Measurements from ENCODE around the gene CEP295NL. TPM values are rescaled to one million over a fixed set of nuclear protein-coding genes. Genes with fewer than 3 reads are reported as not detected.
"Not testable (repeated sequence)": the region's sequence is repeated elsewhere in the genome, so short reads cannot be mapped to it uniquely, and the experiment has no call there.

The CEP295NL gene, protein sequence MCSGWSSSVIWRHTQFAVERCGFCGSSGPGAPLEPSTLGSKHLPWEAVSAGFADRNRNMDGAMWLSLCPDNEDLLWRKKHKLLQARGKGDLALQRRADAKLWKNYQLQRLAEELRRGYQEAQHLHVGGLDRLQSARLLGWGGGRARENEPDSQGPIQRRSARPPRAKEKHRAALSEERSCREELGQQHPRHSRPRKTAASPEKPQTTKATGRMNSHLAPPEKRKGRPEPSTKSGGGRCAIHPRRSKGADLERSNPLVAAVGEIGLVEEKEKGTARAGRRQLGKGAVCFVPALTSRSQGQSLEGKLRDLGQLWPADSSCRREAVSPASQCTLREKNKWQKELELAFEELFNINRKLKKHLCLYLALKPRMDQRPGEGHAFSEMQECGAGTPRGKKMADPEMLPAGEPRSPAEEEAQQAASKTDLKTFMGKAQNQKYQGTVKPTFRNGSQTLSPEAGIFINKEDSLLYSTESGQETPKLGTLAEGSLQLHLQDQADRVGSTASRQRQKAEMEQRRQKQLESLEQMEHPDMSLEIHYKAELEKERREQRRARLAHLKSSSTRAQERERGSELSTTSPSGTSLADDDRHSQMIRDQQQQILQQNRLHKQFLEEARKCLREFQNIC
- 0.79 TPM for polyA plus RNA-seq (ENCODE audit: insufficient read length)

DNA sequence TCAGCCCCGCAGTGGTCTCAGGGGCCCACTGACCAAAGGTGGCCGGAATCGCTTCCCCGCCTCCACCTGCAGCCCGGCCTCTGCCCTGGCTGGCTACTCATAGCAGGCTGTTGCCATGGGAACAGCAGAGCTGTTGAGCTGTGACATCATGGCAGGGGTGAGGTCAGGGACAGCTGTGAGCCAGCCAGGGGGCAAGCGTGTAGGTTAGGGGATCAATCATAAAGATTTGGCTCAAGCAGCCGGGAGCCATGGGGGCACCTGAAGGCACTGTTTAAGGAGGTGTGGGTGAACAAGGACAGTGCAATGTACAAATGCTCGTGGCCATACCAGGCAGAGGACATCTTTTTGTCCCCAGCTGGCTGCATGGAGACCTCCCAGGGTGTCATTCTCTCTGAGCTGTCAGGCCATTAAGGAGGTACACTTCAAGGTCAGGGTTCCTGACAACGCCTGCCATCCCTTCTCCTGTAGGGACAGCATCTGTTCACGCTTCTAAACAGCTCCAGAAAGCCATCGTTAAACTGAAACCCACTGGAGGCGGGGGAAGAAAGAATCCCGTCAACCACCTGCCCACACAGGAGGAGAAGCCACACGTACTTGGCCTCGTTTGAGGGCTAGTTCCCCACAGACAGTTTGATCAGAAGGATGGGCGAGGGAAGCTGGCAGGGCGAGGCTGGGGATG, at the start of gene CEP295NL:
TSS of gene CEP295NL (minus strand) at position 101 of the 679 bp plus-strand sequence. CDS start 1,373 bp downstream, outside the sequence.
- no peak for DNase-seq

DNA sequence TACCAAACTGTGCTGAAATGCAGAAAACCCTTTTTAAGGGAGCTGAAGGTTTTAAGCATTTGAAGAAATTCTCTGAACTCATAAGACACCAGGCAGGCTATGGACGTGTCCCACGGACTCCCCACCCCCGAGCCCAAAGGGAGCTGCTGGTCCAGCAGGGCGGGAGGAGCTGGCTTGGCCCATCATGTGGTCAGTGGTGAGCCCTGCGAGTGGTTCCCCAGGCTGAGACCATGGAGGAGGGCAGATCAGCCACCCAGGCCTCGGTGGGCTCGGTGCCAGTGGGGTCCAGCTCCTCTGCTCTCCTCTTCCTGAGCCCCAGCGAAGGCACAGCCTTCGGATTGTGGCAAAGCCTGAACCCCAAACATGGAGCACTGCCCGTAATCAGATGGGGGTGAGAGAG, 49.7 kb upstream of the CEP295NL start:
- DNase-seq, result no peak

DNA sequence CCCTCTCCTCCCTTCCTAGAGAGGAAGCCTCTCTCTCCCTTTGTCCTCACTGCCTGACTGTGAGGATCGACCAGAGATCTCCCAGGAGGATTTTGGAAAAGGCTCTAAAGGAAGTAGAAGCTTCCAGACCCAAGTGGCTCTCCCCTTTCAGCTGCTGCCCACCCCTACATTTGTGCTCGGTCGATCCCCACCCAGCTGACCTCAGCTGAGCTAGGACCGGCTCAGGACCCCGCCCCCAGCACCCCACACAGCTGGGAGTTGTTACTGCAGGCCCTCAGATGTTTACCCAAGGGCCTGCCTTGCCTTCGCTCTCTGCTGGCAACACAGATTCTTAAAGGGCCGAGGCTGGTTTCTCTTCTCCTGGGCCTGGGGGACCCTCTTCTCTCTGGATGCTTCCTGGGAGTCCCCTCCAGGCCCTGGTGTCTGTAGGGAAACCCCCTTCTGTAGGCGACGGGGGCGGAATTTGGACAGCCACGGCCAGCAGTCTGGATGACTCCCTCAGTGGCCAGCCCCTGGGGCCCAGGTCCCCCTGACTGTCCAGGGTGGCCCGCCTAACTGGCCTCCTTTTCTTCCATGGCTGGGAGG, 49.1 kb upstream of the CEP295NL start:
- DNase-seq, result no peak

DNA sequence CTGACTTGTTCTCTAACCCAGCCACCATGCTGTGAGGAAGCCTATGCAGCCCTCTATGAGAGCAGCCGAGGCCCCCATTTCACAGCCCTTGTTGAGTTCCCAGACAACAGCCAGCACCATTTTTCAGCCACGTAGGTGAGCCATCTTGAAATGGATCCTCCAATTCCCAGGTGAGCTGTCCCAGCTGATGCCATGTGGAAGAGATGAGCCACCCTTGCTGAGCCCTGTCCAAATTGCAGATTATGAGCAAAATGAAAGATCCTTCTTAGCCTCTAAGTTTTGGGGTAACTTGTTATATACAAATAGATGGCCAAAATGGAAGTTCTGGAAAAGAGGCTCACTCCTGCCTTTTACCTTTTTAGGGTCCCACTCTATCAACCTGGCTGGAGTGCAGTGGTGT, 47.9 kb upstream of the CEP295NL start:
- DNase-seq, result no peak

DNA sequence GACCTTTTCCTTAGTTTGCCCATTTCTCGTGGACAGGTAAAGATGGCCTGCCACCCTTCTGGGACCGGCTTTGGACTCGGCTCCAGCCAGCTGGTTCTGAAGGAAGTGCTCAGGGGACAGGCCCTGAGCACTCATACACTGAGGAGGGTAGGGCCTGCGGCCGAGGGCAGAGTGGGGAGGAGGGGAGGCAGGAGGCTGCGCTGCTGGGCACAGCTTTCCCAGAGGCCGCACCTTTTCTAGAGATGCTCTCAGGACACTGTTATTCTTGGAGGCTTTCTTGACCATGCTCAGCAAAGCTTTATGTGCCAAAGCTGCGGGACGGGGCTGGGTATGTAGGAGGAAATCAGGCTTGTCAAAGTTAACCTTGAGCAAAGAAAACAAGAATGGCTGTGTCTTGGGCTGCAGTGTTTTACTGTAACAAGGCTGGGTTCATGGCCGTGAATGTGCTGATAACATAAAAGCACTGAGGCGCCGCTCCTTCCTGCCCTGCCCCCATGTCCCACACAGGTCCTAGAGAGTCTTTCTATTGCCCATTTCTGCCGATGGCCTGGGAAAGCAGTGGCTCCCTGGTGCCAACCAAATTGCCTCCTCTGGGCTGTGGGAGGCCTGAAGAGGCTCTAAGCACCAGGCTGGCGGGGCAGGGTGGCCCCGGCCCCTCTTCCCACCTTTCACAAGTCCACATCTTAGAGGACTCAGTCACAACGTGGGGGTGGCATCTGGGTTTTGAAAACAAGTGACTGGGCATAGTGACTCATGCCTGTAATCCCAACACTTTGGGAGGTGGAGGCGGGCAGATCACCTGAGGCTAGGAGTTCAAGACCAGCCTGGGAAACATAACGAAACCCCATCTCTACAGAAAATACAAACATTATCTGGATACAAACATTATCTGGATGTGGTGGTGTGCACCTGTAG, 44.5 kb upstream of the CEP295NL start:
- DNase-seq, result no peak

DNA sequence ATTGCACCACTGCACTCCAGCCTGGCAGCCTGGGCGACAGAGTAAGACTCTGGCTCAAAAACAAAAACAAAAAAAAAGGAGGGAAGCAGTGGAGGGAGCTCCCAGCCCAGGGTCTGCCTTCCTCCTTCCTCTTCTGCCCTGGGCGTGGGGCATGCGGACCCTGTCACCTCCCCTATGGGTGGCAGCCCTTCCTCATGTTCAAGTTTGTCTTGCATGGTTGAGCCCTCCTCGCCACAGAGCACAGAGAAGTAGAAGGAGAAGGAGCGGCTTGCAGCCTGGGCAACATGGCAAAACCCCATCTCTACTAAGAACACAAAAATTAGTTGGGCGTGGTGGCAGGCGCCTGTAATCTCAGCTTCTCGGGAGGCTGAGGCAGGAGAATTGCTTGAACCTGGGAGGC, 43.6 kb upstream of the CEP295NL start:
- DNase-seq, result no peak

DNA sequence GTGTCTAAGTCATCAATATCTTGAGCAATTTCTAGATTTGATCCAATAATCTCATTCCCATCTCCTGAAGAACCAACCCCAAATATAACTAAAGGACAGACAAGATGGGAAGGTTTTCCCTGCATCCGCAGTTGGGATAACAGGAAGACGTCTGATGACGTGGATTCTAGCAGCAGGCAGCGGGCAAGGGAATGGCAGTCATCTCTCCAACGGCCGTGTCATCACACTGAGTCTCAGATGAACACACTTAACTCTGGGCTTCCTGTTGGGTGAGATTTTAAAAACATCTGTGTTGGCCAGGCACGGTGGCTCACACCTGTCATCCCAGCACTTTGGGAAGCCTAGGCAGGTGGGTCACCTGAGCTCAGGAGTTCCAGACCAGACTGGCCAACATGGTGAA, 43.1 kb upstream of the CEP295NL start:
- no peak for DNase-seq

DNA sequence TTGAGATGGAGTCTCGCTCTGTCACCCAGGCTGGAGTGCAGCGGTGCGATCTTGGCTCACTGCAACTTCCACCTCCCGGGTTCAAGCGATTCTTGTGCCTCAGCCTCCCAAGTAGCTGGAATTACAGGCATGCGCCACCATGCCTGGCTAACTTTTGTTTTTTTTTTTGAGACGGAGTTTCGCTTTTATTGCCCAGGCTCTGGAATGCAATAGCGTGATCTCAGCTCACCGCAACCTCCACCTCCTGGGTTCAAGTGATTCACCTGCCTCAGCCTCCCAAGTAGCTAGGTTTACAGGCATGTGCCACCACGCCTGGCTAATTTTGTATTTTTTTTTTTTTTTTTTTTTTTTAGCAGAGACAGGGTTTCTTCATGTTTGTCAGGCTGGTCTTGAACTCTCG, 42.5 kb upstream of the CEP295NL start:
- DNase-seq, result not testable (repeated sequence)

DNA sequence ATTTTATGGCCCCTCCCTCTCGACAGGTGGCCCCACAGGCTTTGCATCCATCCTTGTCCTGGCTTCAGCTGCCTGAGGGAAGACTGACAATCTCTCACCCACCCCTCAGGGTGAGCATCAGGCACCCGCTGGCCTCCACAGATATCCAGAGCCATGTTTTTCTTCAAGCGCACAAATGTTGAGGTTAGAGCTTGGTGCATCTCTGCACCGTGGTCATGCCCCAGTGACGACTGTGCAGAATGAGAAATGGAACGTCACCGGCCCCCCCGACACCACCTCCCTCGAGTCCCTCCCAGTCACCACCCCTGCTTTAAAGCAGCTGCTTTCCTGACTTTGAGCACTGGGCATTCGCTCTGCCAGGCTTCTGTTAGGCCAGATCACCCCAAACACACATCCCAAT, 42.0 kb upstream of the CEP295NL start:
- no peak for DNase-seq

DNA sequence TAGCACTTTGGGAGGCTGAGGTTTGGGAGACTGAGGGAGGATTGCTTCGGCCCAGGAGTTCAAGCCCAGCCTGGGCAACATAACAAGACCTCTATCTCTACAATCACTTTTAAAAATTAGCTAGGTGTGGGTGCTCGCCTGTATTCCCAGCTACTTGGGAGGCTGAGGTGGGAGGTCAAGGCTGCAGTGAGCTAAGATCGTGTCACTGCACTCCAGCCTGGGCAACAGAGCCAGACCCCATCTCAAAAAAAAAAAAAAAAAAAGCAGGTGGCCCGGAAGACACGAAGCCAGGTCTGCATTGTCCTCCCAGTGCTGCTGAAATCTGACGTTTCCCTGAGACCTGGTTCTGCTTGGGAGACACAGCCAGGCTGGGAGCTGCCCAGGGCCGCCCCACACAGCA, 41.0 kb upstream of the CEP295NL start:
- DNase-seq, result no peak

DNA sequence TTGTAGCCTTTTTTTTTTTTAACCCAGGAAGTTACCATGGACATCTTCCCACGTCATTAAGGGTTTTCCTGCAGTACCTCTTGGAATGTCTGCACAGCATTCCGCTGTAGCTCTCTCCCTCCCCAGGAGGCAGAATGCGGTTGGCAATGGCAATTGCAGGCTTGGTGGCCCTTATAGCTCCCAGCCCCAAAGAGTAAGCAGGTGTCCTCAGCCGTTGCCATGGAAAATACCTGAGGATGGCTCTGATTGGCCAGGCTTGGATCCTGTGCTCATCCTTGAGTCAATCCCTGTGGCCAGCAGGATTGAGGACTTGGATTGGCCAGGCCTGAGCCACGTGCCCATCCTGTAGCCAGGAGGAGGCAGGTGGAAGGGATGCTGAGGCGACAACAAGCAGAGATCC, 37.7 kb upstream of the CEP295NL start:
- DNase-seq, result no peak

DNA sequence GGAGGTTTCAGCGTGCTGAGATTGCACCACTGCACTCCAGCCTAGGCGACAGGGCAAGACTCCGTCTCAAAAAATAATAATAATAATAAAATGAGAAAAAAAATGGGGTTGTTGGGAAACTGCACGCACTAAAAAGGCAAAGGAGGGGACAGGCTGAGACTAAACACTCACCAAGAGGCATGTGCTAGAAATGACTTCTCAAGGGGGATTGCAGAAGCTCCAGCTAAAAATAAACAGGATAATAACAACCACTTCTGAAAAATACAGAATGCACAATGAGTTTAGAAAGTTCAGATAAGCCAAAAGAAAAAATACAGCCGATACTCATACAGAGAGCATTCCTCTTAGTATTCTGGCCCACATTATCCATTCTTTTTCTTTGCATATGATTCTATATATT, 37.3 kb upstream of the CEP295NL start:
- DNase-seq, result no peak

DNA sequence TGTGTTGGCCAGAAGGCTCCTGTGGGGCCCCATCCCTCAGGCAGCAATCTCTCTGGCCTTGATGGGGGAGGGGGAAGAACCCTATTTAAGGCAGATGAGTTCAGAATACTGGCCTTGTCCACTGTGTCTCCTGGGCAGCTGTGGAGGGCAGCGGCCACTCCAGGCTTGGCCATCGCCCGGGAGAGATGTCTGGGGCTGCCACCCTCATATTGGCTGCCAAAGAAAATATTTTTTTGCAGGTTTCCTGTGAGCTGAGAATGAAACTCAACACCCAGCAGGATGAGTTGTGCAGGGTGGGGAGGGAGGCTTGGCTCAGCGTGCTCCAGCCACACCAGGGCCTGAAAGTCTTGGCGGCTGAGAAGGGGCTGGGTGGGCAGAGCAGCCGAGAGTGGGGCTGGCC, 36.6 kb upstream of the CEP295NL start:
- DNase-seq, result no peak

DNA sequence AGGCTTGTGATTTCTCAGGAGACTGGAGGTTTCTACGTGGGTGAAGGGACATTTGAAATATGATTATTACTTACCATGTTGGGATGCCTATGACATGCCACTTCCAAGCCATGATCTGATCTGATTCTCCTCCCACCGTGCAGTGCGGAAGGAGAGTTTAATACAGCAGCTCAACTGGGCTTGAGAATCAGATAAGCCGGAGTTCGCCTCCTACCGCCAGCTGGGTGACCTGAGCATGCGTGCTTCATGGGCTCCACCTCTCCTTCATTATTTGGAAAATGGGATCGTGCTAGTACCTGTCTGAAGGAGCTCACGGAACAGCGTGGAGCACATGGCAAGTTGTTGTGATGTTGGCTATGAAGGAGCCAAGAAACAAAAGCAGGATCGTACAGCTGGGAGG, 34.6 kb upstream of the CEP295NL start:
- DNase-seq, result no peak

DNA sequence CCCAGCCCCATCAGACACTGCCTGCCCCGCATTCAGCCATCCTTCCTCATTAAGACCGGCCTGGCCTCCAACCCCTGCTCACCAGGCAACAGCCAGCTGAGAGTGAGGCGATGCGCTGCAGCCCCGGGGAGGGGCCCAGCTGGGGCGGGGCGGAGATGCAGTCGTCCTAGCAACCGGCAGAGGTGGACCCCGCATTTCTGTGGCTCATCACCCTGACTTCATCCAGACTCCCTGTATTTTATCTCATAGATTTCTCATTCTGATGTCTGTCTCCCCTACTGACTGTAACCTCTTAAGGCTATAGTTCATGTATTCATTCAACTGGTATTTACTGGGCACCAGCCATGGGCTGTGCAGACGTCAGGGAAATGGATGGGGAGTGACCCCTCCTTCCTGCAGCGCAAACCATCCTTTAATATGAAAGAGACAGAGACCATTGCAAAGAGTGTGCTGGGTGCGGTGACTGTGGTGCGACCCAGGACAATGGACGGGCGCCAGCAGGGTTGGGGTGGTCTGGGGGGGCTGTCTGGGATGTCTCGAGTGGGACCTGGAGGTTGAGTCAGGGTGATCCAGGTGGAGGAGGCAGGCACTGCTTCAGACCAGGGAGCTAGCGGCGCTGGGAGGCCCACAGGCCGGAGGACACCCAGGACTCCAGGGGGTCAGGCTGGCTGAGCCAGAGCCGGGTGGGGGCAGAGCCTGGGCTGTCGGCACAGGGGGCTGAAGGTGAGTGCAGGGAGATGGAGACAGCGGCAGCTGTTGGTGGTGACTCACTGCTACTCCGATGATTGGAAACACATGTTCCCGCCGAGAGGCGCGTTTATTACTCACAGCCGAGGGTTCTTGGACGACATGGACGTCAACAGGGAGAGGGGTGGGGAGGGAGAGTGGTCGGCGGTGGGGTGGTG, 32.7 kb upstream of the CEP295NL start:
- peak; percentile 84 for DNase-seq

DNA sequence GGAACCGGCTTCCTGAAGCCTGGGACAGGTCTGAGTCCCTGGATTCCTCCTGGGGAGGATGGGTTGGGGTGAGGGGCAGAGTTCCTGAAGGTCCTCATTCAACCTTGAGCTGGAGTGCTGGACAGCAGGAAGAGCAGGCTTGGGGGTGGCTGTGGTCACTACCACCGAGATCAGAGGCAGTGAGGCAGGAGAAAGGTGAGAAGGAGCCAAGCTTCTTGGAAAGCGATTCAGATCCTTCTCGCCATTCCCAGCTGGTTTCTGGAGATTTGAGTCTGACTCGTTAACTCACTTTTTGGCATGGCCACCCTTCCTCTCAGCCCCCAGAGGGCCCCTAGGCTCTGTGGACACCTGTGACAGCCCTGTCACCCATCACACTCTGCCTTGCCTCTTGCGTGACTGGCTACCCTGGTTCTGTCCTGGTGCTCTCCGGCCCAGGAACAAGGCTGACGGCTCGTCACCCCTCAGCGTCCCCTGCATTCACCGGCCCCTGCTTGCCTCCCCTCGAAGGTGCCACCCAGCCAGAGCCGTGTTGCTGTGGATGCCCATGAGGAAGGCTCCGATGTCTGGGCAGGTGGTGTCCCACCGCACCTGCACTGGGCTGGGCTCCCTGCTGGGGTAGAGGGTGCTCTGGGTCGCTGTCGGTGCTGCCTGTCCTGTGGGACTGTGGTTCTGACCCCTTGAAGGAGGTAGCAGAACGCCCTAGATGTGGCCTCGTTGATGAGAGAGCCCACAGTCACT, 31.8 kb upstream of the CEP295NL start:
- DNase-seq, result no peak

DNA sequence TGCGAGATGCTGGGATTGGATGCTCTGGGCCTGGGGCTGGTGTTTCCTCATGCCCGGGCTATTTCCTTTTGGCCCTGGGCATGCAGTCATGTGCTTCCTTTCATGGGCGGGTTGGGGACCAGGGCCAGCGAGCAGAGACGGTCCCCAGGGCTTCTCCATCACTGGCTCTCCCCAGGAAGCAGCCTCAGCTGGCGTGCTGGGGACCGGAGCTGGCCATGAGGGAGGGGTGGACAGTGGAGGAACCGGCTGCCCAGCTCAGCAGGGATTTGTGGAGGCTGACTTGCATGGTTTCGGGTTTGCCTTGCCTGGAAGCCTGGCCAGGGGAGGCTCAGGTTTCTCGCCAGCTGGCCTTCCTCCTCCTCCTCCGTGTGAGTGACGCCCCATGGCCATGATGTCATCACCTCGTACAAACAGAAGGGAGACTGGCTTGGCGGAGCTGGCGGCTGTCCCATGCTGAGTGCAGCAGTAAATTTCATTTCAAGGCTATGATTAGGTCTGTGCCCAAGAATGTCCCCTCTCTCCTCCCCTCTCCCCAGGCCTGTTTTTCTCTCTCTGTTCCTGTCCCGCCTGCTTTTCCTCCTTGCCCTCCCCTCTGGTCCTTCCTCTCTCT, 31.1 kb upstream of the CEP295NL start:
- peak; percentile 95 for DNase-seq

DNA sequence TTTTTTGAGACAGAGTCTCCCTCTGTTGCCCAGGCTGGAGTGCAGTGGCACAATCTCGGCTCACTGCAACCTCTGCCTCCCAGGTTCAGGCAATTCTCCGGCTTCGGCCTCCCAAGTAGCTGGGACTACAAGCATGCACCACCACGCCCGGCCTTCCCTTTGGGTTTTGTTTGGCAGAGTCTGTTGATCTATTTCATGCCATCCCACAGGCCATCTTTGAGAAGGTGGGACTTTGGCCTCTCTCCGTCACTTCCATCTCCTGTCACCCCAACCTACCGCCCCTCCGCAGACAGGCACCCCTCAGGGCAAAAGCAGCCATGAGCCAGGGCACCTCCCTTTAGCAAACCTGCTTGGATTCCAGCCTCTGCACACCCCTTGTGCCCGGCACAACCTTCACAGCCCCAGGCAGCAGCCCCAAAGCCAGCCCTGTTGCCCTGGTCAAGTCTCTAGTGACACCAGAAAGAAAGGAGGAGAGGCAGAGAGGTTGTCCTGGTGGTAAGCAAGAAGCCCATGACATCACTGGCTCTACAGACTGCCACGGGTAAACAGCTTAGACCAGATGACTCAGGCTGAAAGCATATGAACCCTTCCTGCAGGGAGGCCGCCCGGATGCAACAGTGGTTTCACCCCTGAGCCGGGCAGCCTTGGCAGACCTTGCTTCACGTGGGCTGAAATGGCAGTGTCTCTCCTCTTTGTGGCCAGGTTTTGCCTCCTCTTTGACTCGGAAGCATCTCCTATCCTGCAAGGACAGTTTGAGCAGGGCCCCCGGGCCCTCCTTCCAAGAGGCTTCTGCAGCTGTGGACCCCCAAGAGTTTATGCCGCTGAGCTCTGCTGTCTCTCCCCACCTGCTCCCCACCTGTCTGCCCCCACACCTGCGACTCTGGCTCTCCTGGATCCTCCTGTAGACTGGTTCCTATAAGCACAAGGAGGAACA, 30.3 kb upstream of the CEP295NL start:
- DNase-seq, result no peak

Measured in hindlimb muscle (tissue), 1 donor.